GM21786 (cell line): ENCODE data around the gene KCNMB1.

Experiments
- ATAC-seq: cut with Tn5 transposase; IDR thresholded peaks from one replicate; pipeline ENCODE4 v1.9.1; 2021; ENCODE audit not compliant: unreplicated experiment

The KCNMB1 gene

DNA sequence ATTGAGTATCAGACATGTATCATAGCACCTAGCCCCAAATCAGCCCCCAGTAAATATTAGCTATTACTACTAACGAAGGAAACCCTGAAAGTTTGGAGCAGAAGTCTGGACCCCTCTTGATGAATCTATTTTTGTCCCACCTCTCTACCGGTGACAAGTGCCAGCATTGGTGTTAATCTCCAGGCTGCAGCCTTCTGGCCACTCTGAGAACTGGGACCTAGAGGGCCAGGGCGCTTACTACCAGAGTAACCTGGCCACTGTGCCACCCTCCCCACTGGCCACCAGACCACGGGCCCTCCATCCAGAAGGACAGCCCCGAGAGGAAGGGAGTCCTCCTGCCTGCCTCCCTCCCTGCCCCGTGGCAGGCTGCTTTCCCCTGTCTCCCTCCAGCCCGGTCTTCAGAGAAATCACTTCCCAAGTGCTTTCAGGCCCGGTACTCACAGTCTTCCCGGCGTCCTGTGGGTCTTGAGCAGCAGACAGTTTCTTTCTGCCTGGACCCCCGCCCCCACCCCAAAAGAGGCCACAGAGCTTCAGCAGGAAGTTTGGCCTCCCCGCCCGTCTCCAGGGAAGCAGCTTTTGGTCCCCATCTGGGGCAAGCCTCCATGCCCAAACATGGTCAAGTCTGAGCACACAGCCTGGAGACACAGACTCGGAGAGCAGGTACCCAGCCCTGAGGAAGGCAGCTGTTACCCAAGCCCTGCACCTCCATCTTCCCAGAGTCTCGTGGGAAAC, at the start of gene KCNMB1:
Gene KCNMB1 (minus strand): TSS at position 550 of the 732 bp plus-strand sequence. CDS start 3,920 bp downstream, outside the sequence.
- ATAC-seq, result no peak

DNA sequence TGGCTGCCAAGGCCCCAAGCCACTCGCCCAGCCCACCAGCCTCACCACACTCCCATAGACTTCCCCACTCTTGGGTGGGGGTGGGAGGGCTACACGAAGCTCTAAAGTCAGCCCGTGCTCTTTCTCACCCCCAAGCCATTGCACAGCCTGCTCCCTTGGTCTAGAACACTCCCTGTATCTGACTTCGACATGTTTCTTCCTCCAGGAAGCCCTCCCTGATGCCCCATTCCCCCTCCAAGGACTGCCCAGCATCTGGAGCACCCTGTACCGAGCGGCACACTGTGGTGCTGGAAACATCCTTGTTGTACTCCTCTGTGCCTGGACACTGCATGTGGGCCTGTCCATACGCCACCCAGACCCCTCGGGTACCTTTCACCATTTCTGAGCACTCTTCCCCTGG, 49.4 kb upstream of the KCNMB1 start:
- no peak for ATAC-seq

DNA sequence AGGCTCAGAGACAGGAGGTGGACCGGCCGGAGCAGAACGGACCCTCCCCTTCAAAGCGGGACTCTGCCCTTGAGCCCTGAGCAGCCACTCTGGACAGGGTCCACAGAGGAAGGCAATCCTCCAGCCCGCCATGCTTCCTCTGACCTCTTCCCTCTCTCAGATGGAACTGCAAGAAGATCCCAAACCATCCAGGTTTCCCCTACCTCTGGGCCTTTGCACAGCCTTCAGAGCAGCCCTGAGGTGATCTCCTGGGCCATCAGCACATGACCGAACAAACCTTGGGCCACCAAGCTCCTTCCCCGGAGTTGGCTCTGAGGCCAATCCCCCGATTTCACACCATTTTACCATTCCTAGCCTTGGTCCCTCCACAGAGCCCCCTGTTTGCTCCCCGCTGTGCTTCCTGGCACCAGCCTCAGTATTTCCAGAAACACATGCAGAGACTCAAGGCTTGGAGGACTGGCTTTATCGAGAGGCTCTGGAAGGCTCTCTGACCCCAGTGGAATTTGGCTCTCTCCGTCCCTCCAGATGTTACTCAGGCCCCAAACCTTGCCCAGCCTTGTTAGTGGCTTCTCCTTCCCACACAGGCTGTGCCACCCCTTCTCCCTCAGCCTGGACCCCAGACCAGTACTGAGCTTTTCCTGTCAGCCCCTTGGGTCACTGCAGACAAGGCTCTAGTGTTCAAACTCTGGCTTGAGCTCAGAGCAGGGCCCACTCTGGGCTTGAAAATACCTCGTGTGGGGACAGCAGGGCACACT, 48.6 kb upstream of the KCNMB1 start:
- no peak for ATAC-seq

- ATAC-seq, result no peak
These were observed 47.2 kb upstream of the KCNMB1 start for GRCh38 chr5:170436335-170436734.

GRCh38 chr5:170434966-170435605, 45.9 kb upstream of the KCNMB1 start:
- ATAC-seq, result peak; percentile 76

- ATAC-seq, result no peak
These were observed 43.5 kb upstream of the KCNMB1 start for GRCh38 chr5:170432669-170433068.

- ATAC-seq, result no peak
These were observed 42.4 kb upstream of the KCNMB1 start for GRCh38 chr5:170431571-170431970.

DNA sequence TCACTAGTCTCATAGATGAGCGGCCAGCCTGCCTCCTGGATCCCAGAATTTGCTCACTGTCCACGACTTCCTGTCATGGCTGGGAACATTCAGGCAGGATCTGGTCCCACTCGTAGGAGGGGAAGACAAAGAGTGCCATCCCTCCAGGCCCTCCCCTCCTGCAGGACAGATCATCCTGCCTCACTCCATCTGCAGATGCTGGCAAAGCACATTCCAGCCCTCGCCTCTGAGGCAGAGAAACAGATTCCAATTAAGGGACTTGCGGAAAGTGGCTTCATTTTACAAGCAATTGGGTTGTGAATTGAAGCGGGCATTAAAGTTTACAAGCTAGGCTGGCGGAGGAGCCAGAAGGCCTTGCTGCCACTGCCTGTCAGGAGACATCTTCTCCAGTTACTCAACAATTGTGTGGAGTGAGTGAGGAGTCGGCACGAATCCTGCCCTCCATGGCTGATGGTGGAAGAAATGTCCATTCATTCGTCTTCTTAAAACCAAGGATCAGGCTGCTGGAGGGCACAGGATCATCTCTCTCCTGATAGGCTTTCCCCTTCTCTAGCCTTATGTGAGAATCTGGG, 41.8 kb upstream of the KCNMB1 start:
- ATAC-seq, result no peak

DNA sequence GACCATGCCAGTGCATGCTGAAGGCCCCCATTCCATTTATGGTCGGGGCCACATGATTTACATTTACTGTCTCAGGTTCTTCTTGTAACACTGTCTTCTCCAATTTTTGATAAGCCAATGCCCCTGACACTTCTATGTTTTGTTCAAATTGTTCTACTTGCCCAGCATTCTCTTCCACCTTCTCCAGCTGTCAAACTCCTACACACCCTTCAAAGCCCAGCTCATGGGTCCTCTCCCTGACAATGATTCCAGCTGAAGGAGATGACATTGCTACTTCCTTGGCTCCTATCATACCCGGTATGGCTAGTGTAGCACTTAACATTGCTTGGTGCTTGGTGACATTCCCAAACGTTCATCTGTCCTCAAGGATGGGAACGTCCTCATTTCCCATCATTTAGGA, 41.1 kb upstream of the KCNMB1 start:
- ATAC-seq, result no peak

- ATAC-seq, result no peak
These were observed 39.8 kb upstream of the KCNMB1 start for GRCh38 chr5:170429014-170429413.

DNA sequence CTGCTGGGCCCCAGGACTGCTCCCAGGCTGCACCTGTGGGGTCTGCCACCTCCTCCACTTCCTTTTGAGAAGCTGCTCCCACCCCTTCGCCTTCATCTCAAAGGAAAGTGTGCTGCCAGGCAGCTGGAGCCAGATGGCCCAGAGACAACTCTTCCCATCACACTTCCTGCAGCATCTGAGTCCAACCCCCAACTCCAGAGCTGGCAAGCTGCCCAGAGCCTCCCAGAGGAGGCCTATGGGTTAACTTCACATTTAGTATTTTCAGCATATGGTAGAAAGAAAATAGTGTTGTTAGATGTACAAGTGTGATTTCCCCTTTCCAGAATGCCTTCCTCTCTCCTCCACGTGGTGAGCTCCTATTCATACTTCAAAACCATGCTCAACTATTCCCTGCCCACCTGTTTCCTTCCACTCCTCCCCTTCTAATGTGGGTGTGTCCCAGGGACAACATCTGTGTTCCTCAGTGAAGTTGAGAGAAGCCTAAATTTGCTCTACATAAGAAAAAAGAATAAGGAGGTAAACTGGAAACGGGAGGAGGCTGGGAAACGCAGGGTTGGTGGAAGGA, 38.6 kb upstream of the KCNMB1 start:
- no peak for ATAC-seq

DNA sequence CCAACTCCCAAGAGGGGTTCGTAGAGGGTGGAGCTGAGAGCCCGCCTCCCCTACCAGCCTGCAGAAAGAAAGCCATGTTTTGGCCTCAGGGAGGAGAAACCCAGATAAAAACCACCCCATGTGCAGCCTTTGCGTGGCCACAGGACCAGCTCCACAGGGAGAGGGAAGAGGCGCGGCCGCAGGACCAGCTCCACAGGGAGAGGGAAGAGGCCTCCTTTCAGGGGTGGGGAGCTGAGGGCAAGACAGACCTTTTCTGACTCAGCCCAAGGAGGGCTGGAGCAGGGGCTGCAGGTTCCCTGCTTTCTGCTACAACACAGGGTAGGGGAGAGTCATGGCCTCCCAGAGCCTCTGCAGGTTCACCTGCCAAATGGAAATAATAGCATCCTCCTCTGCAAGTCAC, 37.6 kb upstream of the KCNMB1 start:
- ATAC-seq, result no peak

DNA sequence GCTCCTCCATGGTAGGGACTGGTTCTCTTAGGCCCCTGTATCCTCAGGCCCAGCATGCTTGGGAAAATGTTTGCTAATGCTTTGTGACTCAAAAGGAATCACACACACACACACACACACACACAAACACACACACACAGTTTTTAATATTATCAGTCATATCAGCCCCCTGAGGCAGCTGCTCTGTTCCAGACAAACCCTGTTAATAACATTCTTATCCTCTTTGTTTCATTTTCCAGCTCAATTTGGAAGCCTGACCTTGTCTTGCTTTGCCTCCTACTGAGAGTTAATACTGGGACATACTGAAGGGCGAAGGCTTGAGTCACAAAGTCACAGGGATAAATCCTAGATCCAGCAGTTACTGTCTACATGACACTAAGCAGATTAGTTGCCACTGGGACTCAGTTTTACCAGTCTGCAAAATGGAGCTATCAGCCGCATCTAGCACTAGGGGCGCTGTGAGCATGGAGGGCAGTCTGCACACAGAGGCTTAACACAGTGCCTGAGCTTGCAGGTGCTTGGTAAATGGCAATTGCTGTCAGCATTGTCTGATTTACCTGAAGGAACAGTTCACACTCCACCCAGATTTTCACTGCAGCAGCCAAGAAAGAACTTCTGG, 37.1 kb upstream of the KCNMB1 start:
- ATAC-seq, result no peak

DNA sequence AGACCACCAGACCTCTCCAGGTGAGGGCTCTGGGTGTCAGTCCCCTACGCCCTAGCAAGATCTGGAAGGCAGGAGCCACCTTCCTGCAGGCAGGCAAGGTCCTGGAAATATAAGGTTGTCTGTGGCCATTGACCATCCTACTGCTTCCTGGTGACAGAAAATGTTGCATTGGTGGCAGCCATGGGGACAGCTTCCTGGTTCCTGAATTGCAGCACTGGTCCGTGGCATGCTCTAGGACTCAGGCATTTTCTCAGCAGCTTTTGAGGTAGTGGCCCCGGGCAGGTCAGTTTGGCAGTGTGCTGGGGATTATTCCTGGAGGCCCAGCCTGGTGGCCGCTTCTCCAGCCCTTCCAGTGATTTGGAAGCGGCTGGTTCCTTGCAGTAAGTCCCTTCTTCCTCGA, 36.6 kb upstream of the KCNMB1 start:
- no peak for ATAC-seq

DNA sequence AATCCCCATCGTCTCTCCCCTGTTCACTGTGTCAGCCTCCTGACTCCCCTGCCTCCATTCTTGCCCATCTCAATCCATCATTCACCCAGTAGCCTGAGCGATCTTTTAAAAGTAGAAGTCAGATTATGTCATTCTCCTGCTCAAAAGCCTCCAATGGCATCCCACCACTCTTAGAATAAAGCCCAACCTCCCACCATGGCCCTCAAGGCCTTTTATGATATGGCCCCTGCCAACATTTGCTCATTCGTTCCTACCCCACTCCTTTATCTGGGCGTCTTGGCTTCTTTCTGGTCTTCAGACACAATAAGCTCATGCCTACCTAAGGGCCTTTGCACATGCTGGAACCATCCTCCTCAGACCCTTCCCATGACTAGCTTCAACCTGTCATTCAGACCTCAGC, 35.5 kb upstream of the KCNMB1 start:
- no peak for ATAC-seq

GRCh38 chr5:170423692-170424091, 34.5 kb upstream of the KCNMB1 start:
- ATAC-seq, result no peak

DNA sequence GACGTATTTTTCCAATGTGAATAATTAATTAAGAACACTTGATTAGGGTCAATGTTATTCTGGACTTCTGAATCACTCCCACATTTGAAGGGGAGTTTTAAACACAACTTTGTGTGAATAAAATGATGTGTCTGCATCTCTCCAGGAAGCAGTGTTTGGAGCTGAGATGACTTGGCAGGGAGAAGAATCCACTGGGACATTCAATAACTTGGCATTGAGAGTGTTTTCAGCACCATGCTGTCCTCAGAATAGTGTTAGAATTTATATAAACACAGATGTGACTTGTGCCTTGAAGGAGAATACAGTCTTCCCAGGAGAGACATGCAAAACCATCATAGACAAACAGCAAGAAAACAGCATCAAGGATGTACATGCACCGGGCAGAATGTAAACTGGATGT, 32.7 kb upstream of the KCNMB1 start:
- no peak for ATAC-seq

GRCh38 chr5:170420806-170421412, 31.7 kb upstream of the KCNMB1 start:
- ATAC-seq, result peak; percentile 75

- ATAC-seq, result no peak
These were observed 30.5 kb upstream of the KCNMB1 start for GRCh38 chr5:170419643-170420042.

GRCh38 chr5:170418736-170419135, 29.6 kb upstream of the KCNMB1 start:
- no peak for ATAC-seq
